DMS114 treated with DMSO at 0.1 percent for 48 hours (cell line): ENCODE data around the gene FGF9.

Source experiments
- DNase-seq: peaks from one replicate; lab custom pipeline; 2025; ENCODE audit not compliant: unreplicated experiment; lab: John Stamatoyannopoulos, UW

The FGF9 gene

GRCh38 chr13:21674490-21675009, 3.7 kb downstream of the FGF9 start:
- DNase-seq = no peak

DNA sequence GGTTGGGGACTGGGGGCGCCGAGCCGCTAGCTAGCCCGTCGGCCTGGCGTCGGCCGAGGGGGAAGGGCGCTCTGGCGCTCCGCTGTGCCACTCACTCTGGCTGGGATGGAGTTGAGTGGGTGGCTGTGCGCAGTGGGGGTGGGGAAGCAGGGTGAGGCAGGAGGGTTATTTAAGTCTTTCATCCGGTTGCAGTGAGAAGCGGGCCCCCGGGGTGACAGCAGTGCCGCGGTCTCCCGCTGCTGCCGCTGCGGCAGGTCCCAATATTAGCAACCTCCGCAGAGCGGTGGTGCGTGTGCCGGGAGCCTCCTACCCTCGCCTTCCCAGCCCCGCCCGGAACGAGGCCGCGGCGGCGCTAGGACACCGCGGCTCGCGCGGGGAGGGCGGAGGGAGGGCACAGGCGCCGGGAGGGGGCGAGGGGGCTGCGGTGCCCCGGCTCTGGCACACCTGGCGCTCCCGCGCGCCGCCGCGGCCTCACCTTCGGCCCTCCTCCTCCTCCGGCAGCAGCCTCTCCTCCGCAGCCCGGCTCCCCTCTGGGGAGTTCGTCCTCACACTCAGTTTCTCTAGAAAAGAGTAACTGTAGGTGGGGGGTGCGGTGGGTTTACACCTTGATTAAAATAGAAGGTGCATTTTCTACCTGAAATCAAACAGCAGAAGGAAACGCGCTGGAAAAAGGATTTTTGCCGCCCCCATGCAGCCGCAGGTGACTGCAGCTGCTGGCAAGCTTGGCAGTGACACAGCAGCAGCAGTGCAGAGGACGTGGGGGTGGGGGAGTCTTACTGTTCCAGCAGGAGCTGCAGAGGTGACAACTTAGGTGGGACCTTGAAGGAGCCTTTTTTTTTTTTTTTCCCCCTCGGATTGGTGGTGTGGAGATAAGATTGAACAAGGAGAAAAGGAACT, 4.5 kb downstream of the FGF9 start:
- DNase-seq = no peak

GRCh38 chr13:21676611-21677021, 5.7 kb downstream of the FGF9 start:
- DNase-seq = no peak

- no peak for DNase-seq
Observed at GRCh38 chr13:21677075-21677623, 6.3 kb downstream of the FGF9 start.

- no peak for DNase-seq
Observed at GRCh38 chr13:21683034-21683733, 12.3 kb downstream of the FGF9 start.

- DNase-seq = no peak
Observed at GRCh38 chr13:21684576-21684975, 13.7 kb downstream of the FGF9 start.

- DNase-seq = no peak
Observed at GRCh38 chr13:21685485-21686064, 14.7 kb downstream of the FGF9 start.

GRCh38 chr13:21686751-21687391, 16.0 kb downstream of the FGF9 start:
- no peak for DNase-seq

GRCh38 chr13:21688056-21688455, 17.2 kb downstream of the FGF9 start:
- DNase-seq = no peak

DNA sequence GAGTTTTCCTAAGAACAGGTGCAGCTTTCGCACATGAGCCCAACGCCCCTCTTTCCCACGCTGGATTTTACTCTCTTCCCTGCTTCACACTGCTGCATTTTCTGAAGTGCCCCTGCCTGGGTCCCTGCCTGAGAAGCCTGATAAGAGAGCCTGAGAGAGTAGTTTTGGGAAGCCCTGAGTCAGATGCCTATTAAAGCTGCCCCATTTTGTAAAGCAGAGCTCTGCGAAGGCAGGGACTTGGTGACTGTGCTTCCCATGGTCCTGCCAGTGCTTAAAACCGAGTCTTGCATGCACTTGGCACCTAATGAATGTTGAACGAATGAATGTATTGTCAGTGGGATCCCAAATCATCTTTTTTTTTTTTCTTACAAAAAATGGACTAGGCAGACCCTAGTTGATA, 18.2 kb downstream of the FGF9 start:
- no peak for DNase-seq

DNA sequence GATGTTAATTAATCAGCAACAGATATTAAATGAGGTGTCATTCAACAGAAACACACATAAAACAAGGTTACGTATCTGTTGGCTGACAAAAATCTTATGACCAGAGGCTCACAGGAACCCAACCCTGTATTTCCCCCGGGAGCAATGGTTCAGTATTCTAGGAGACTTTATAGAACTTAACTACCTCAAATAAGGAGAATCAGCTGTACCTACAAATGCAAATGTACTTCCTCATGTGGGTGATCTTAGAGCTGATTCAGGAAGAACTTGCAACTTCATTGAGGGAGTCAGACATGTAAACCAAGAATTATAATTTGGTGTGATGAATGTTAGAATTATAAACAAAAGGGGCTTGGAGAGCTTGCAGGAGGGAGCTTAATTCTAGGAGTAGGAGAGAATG, 20.1 kb downstream of the FGF9 start:
- no peak for DNase-seq

DNA sequence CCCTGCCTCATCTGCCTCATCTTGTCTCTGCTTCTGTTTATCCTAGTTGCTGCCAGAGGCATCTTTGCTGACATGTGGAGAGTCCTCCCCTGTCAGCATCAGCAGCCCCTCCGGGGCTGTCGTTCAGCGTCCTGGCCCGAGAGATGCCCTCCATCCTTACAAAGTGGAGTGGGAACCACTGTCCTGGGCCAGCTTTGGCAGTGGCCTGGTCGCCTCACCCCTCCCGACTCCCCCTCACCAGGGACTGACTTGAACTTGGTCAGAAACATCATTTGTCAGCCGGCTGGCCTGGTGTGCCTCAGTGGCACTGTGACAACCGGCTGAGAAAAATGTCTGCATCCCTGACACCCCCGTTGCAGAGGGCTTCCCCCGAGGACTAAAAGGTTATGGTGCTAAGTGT, 20.6 kb downstream of the FGF9 start:
- no peak for DNase-seq

GRCh38 chr13:21691928-21692327, 21.1 kb downstream of the FGF9 start:
- no peak for DNase-seq

- DNase-seq = no peak
Observed at GRCh38 chr13:21694831-21695230, 24.0 kb downstream of the FGF9 start.

DNA sequence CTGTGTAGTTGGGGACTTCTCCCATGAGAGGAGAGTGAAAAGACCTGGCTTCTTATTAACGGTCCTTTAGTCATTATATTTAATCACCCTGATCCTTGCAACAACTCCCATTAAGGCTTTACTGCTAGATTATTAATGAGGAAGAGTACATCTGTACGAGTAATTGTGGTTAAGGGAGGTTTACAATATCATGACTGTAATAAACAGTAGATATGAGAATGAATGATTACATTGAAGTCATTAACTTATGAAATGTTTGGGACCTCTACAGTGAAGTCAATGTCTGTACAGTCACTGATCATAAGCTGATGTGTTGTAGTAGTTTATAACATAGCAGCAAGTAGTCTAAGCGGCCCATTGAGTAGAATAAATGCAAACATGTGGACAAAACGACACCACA, 24.7 kb downstream of the FGF9 start:
- DNase-seq = no peak

- DNase-seq = no peak
Observed at GRCh38 chr13:21696865-21697448, 26.1 kb downstream of the FGF9 start.

GRCh38 chr13:21698817-21699679, 28.2 kb downstream of the FGF9 start:
- DNase-seq = no peak

- no peak for DNase-seq
Observed at GRCh38 chr13:21701460-21701859, 30.6 kb downstream of the FGF9 start.

- DNase-seq = no peak
Observed at GRCh38 chr13:21703846-21704245, 33.0 kb downstream of the FGF9 start.

DNA sequence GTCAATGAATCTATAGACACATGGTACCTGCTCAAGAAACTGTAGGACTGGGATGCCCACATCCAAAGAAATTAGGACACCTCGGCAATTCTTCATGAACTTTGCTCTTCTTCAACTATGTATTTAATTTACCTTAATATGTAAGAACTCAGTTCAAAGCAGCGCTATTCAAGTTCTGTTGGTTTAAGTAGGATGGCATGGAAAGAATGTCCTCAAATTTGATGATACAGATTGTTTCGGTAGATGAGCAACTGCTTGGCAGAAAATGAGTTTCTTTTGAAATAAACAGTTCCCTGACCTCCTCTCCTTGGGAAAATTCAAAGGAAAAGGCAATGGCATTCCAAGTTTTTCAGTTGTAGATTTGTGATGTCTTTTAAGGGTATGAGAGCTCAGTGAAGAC, 36.7 kb downstream of the FGF9 start:
- DNase-seq = no peak
